Loucy (cell line): Measurements from ENCODE around the gene GTPBP4.

Source experiments
- H2AFZ ChIP-seq: fragments of 200-600 bp; sonication (generic); 2 replicates; pipeline ENCODE4 v1.6.0; 2016; ENCODE audit warnings: antibody characterized with exemption, mild to moderate bottlenecking, low read length, moderate library complexity
- H3F3A ChIP-seq: fragments of 200-600 bp; 2 replicates; pipeline ENCODE4 v1.6.0; 2016; ENCODE audit warnings: antibody characterized with exemption, low read depth, mild to moderate bottlenecking
- H3K27me3 ChIP-seq: fragments of 200-600 bp; sonication (generic); 2 replicates; pipeline ENCODE4 v1.6.1; 2014; ENCODE audit warnings: low read length, mild to moderate bottlenecking; ENCODE audit not compliant: insufficient read depth, poor library complexity, severe bottlenecking
- H3K36me3 ChIP-seq: fragments of 200-600 bp; sonication (generic); 2 replicates; pipeline ENCODE4 v1.6.1; 2016; ENCODE audit warnings: low read length; ENCODE audit not compliant: insufficient read depth
- H3K4me1 ChIP-seq: fragments of 200-600 bp; sonication (generic); 2 replicates; pipeline ENCODE4 v1.5.1; 2014; ENCODE audit warnings: low read length, mild to moderate bottlenecking; ENCODE audit not compliant: insufficient read depth, poor library complexity, severe bottlenecking
- H3K4me2 ChIP-seq: fragments of 200-600 bp; sonication (generic); 2 replicates; pipeline ENCODE4 v1.6.0; 2014; ENCODE audit warnings: antibody characterized with exemption, low read length, low read depth, mild to moderate bottlenecking; ENCODE audit not compliant: poor library complexity, severe bottlenecking
- H3K4me3 ChIP-seq: fragments of 200-600 bp; sonication (generic); 2 replicates; pipeline ENCODE4 v1.5.1; 2014; ENCODE audit warnings: low read length, mild to moderate bottlenecking, mixed read lengths; ENCODE audit not compliant: poor library complexity, severe bottlenecking
- H3K79me2 ChIP-seq: fragments of 200-600 bp; sonication (generic); 2 replicates; pipeline ENCODE4 v1.6.1; 2014; ENCODE audit warnings: low read length; ENCODE audit not compliant: insufficient read depth
- H3K9ac ChIP-seq: fragments of 200-600 bp; sonication (generic); 2 replicates; pipeline ENCODE4 v1.6.0; 2014; ENCODE audit warnings: mild to moderate bottlenecking, low read depth, low read length, moderate library complexity; ENCODE audit not compliant: poor library complexity, severe bottlenecking
- H3K9me2 ChIP-seq: fragments of 200-600 bp; sonication (generic); replicated peaks from 2 replicates; pipeline ENCODE4 v1.6.1; 2016; ENCODE audit warnings: low read depth, low read length, mixed read lengths
- H3K9me3 ChIP-seq: fragments of 200-600 bp; sonication (generic); 2 replicates; pipeline ENCODE4 v1.6.1; 2014; ENCODE audit warnings: mild to moderate bottlenecking, antibody characterized with exemption, low read length, low read depth; ENCODE audit not compliant: insufficient read depth
- H4K20me1 ChIP-seq: fragments of 200-600 bp; sonication (generic); 2 replicates; pipeline ENCODE4 v1.6.0; 2014; ENCODE audit warnings: antibody characterized with exemption, low read length, mild to moderate bottlenecking; ENCODE audit not compliant: insufficient read depth, poor library complexity, severe bottlenecking
- EZH2phosphoT487 ChIP-seq: fragments of 200-600 bp; IDR thresholded peaks from 2 replicates; pipeline ENCODE4 v1.6.1; 2018; ENCODE audit warnings: antibody characterized with exemption, mild to moderate bottlenecking, moderate library complexity, borderline replicate concordance
- TF ChIP-seq, protein P1 (sequence below): fragments of 200-600 bp; sonication (generic); conservative IDR thresholded peaks from 2 replicates; pipeline ENCODE4 v1.5.1; 2014; ENCODE audit warnings: mild to moderate bottlenecking, antibody characterized with exemption, low read length

GTPBP4 gene

GRCh38 chr10:1068380-1069361 lies 80.4 kb downstream of the GTPBP4 start:
- peaks cover 23% of the 10 kb centered on the region for H3K79me2 ChIP-seq
- H4K20me1 ChIP-seq, result peaks cover 12% of the 10 kb centered on the region
- H3K27me3 ChIP-seq, result no peaks in the 10 kb centered on the region
- H3K9me3 ChIP-seq, result no peaks in the 10 kb centered on the region
- H3K4me3 ChIP-seq, result peak overlapping the region; percentile 46
- H3K9ac ChIP-seq, result peak overlapping the region; percentile 51
- no peak for TF ChIP-seq EZH2phosphoT487
- TF ChIP-seq, protein P1, sequence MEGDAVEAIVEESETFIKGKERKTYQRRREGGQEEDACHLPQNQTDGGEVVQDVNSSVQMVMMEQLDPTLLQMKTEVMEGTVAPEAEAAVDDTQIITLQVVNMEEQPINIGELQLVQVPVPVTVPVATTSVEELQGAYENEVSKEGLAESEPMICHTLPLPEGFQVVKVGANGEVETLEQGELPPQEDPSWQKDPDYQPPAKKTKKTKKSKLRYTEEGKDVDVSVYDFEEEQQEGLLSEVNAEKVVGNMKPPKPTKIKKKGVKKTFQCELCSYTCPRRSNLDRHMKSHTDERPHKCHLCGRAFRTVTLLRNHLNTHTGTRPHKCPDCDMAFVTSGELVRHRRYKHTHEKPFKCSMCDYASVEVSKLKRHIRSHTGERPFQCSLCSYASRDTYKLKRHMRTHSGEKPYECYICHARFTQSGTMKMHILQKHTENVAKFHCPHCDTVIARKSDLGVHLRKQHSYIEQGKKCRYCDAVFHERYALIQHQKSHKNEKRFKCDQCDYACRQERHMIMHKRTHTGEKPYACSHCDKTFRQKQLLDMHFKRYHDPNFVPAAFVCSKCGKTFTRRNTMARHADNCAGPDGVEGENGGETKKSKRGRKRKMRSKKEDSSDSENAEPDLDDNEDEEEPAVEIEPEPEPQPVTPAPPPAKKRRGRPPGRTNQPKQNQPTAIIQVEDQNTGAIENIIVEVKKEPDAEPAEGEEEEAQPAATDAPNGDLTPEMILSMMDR, result no peak
- peaks cover 44% of the 10 kb centered on the region for H3K4me1 ChIP-seq
- peak overlapping the region; percentile 64 for H3K4me2 ChIP-seq
- H3K9me2 ChIP-seq, result no peaks in the 10 kb centered on the region
- H2AFZ ChIP-seq, result no peak overlapping the region
- H3F3A ChIP-seq, result 0 out of 2 replicates have a peak, but pooled peaks cover under 1% of the 10 kb centered on the region
- H3K36me3 ChIP-seq, result peaks cover 14% of the 10 kb centered on the region; the same call in 1 of the 2 replicates
